SU-DHL-6 (cell line): Measurements from ENCODE around the gene RPS26.

Experiments used
- EZH2phosphoT487 ChIP-seq: fragments of 200-600 bp; sonication (generic), shearing (Covaris generic); conservative IDR thresholded peaks from 2 replicates; pipeline ENCODE4 v1.6.1; 2018; ENCODE audit warnings: mild to moderate bottlenecking, antibody characterized with exemption, low read length, moderate library complexity, mixed read lengths
- TF ChIP-seq, protein P1 (sequence below): fragments of 200-600 bp; sonication (generic); IDR thresholded peaks from one replicate; pipeline ENCODE4 v1.5.1; 2017; ENCODE audit warnings: antibody characterized with exemption, mild to moderate bottlenecking, low read length, moderate library complexity; ENCODE audit not compliant: insufficient read depth, poor library complexity, severe bottlenecking

DNA sequence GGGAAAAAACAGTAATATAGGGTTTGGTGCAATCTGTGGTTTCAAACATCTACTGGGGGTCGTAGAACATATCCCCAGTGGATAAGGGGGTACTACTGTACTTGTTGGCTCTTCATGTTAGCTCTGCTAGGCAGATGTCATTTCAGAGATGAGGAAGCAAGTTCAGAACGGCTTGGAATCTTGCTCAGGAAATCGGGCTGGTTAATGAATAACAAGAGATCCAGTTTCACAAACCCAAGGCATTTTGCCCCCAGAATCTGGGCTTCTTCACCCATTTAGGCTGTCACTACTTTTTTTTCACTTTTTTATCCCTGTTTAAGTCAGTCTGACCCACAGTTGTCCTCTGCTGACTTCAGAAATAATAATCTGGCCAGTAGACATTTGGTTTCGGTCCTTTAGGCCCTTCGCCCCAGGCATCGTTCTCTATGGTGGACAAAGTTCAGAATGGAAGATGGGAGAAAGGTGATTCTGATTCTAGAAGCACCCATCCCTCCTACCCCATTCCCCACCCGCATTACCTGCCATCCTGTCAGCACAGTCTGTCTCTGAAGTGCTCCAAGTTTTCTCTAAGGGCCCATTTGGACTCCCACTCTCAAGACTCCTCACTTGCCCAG is 40.1 kb upstream of the RPS26 start:
- no peak for TF ChIP-seq EZH2phosphoT487
- TF ChIP-seq, protein P1, sequence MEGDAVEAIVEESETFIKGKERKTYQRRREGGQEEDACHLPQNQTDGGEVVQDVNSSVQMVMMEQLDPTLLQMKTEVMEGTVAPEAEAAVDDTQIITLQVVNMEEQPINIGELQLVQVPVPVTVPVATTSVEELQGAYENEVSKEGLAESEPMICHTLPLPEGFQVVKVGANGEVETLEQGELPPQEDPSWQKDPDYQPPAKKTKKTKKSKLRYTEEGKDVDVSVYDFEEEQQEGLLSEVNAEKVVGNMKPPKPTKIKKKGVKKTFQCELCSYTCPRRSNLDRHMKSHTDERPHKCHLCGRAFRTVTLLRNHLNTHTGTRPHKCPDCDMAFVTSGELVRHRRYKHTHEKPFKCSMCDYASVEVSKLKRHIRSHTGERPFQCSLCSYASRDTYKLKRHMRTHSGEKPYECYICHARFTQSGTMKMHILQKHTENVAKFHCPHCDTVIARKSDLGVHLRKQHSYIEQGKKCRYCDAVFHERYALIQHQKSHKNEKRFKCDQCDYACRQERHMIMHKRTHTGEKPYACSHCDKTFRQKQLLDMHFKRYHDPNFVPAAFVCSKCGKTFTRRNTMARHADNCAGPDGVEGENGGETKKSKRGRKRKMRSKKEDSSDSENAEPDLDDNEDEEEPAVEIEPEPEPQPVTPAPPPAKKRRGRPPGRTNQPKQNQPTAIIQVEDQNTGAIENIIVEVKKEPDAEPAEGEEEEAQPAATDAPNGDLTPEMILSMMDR = no peak
